PC-9 (cell line): ENCODE data around the gene ANXA9.

Experiments used
- CTCF ChIP-seq: fragments of 200-600 bp; sonication (generic); conservative IDR thresholded peaks from 2 replicates; pipeline ENCODE4 v1.6.1; 2017; ENCODE audit warnings: mixed run types, antibody characterized with exemption, mild to moderate bottlenecking, moderate library complexity
- EZH2 ChIP-seq: fragments of 200-600 bp; sonication (generic); IDR thresholded peaks from 2 replicates; pipeline ENCODE4 v1.8.0; 2017; ENCODE audit warnings: antibody characterized with exemption, low read depth

GRCh38 chr1:151003180-151003579 is 21.1 kb downstream of the ANXA9 start:
- no peak for TF ChIP-seq CTCF
- TF ChIP-seq EZH2, result no peak
